ENCODE data around the gene BDKRB2. TPM values are rescaled to one million over a fixed set of nuclear protein-coding genes. Genes with fewer than 3 reads are reported as not detected.

The BDKRB2 gene
- total and polyA plus RNA-seq, 2 of the 13 experiments (the other 11 are each of a cell fraction or from before 2014, with no cell fraction given), result 0.03 TPM; not detected in 1

GRCh38 chr14:96238676-96239265 is 34.1 kb downstream of the BDKRB2 start:
- no peaks in the 10 kb centered on the region for H4K20me1 ChIP-seq (ENCODE audit: insufficient read depth, low read length)
- TF ChIP-seq ZZZ3 (CRISPR knock-in tag; IDR thresholded peaks at IDR 0.05; ENCODE audit: borderline replicate concordance) (no peak), KDM6A (CRISPR knock-in tag; IDR thresholded peaks at IDR 0.05; ENCODE audit: low read depth) (no peak), CSRNP2 (CRISPR knock-in tag; conservative IDR thresholded peaks at IDR 0.05; ENCODE audit: low read depth) (no peak), ZNF550 (CRISPR knock-in tag; IDR thresholded peaks at IDR 0.05; ENCODE audit: borderline replicate concordance) (no peak), ZNF883 (CRISPR knock-in tag; IDR thresholded peaks at IDR 0.05; ENCODE audit: not compliant biosample characterization) (no peak)
- no peaks in the 10 kb centered on the region for H3K27me3 ChIP-seq (ENCODE audit: control insufficient read depth in 1 of 2, insufficient read depth in 2 of 2, low read length in 2 of 2)
- ChIA-PET POLR2A (no interaction called here), CTCF (ENCODE audit: low intra/inter-chr PET ratio, low total read pairs) (no interaction called here)
- 24% methylated on average over 7 of the region's 7 CpGs for WGBS (ENCODE audit: low lambda C conversion rate)
- ATAC-seq, result no peak
- H2AFZ ChIP-seq (ENCODE audit: low read length), result no peak overlapping the region
- DNase-seq (ENCODE audit: low spot score), result no peak
- H3K9me3 ChIP-seq (ENCODE audit: low read length), result no peaks in the 10 kb centered on the region
- H3K4me3 ChIP-seq (replicated peaks in 1 of 3; ENCODE audit: insufficient read depth in 1 of 3, low read depth in 2 of 3, low read length in 3 of 3), result no peak overlapping the region
- H3K27ac ChIP-seq (ENCODE audit: extremely low read length, insufficient read depth, low read length), result no peak overlapping the region
- H3K4me1 ChIP-seq (ENCODE audit: insufficient read depth, low read length), result no peaks in the 10 kb centered on the region
- no TSS peak for BruUV-seq (replicated peaks)
- no peaks in the 10 kb centered on the region for H3K36me3 ChIP-seq (replicated peaks in 1 of 2; ENCODE audit: control insufficient read depth in 1 of 2, insufficient read depth in 2 of 2, low read length in 2 of 2)
- H3K79me2 ChIP-seq (ENCODE audit: insufficient read depth, low read length), result no peaks in the 10 kb centered on the region
- H3K9ac ChIP-seq (ENCODE audit: insufficient read depth, low read depth, low read length), result no peak overlapping the region
- in situ Hi-C loops (cut with HindIII; ENCODE audit: extremely low pct_ligation_motif_present, low pct_unique_long_range_greater_than_20kb) (no loop called here), intact Hi-C loops (cut with micrococcal nuclease; ENCODE audit: unreplicated experiment) (no loop called here)
- no peak overlapping the region for H3K4me2 ChIP-seq (ENCODE audit: low read depth, low read length)
- no peak for FAIRE-seq

GRCh38 chr14:96239711-96240141 is 35.1 kb downstream of the BDKRB2 start:
- H4K20me1 ChIP-seq (ENCODE audit: insufficient read depth, low read length), result no peaks in the 10 kb centered on the region
- FAIRE-seq (no peak), ATAC-seq (no peak), DNase-seq (ENCODE audit: low spot score) (no peak)
- no peak overlapping the region for H3K4me2 ChIP-seq (ENCODE audit: low read depth, low read length)
- no peak overlapping the region for H3K9ac ChIP-seq (ENCODE audit: insufficient read depth, low read depth, low read length)
- in situ Hi-C loops (cut with HindIII; ENCODE audit: extremely low pct_ligation_motif_present, low pct_unique_long_range_greater_than_20kb) (no loop called here), intact Hi-C loops (cut with micrococcal nuclease; ENCODE audit: unreplicated experiment) (no loop called here)
- no peaks in the 10 kb centered on the region for H3K79me2 ChIP-seq (ENCODE audit: insufficient read depth, low read length)
- H3K4me1 ChIP-seq (ENCODE audit: insufficient read depth, low read length), result no peaks in the 10 kb centered on the region
- ChIA-PET CTCF (ENCODE audit: low intra/inter-chr PET ratio, low total read pairs) (no interaction called here), POLR2A (no interaction called here)
- H3K9me3 ChIP-seq (ENCODE audit: low read length), result no peaks in the 10 kb centered on the region
- no peaks in the 10 kb centered on the region for H3K27me3 ChIP-seq (ENCODE audit: control insufficient read depth in 1 of 2, insufficient read depth in 2 of 2, low read length in 2 of 2)
- no peak overlapping the region for H2AFZ ChIP-seq (ENCODE audit: low read length)
- BruUV-seq (replicated peaks), result no TSS peak
- no peak overlapping the region for H3K27ac ChIP-seq (ENCODE audit: extremely low read length, insufficient read depth, low read length)
- WGBS (ENCODE audit: low lambda C conversion rate), result 23% methylated on average over 8 of the region's 9 CpGs
- no peak overlapping the region for H3K4me3 ChIP-seq (replicated peaks in 1 of 3; ENCODE audit: insufficient read depth in 1 of 3, low read depth in 2 of 3, low read length in 3 of 3)
- no peaks in the 10 kb centered on the region for H3K36me3 ChIP-seq (replicated peaks in 1 of 2; ENCODE audit: control insufficient read depth in 1 of 2, insufficient read depth in 2 of 2, low read length in 2 of 2)
- no peak for TF ChIP-seq HNRNPUL1 (IDR thresholded peaks at IDR 0.05; ENCODE audit: low read depth, low read length)
- TF ChIP-seq BCL3 (CRISPR knock-in tag; IDR thresholded peaks at IDR 0.05), result no peak
- TF ChIP-seq E2F1 (CRISPR knock-in tag; IDR thresholded peaks at IDR 0.05), result no peak
- TF ChIP-seq ATRX (CRISPR knock-in tag; IDR thresholded peaks at IDR 0.05; ENCODE audit: borderline replicate concordance), result no peak
- no peak for TF ChIP-seq ZBTB43 (CRISPR knock-in tag; conservative IDR thresholded peaks at IDR 0.05)
- no peak for TF ChIP-seq MED13 (CRISPR knock-in tag; IDR thresholded peaks at IDR 0.05)
